SH-SY5Y (cell line): Measurements from ENCODE around the gene GFM1.

ENCODE experiments used
- GATA2 ChIP-seq: IDR thresholded peaks from 2 replicates; pipeline ENCODE4 v1.6.1; 2011; ENCODE audit warnings: mild to moderate bottlenecking, low read depth, low read length
- GATA3 ChIP-seq: IDR thresholded peaks from 2 replicates; pipeline ENCODE4 v1.6.1; 2011; ENCODE audit warnings: low read depth, mild to moderate bottlenecking, low read length, moderate library complexity

GRCh38 chr3:158602227-158602626 is 42.1 kb upstream of the GFM1 start:
- no peak for TF ChIP-seq GATA2
- TF ChIP-seq GATA3: no peak
